HTR-8/SVneo (cell line): ENCODE results near the gene VSNL1.
"Not testable (repeated sequence)": the region's sequence is repeated elsewhere in the genome, so short reads cannot be mapped to it uniquely, and the experiment has no call there.

ENCODE experiments used
- DNase-seq: peaks from one replicate; pipeline ENCODE4 v3.0.0; 2011; ENCODE audit warnings: low spot score, mixed read lengths; ENCODE audit not compliant: insufficient read length
- FAIRE-seq: peaks from 2 replicates; lab custom pipeline; 2011; peaks lifted over from hg19 to GRCh38; lab: Jason Lieb, UNC

VSNL1 gene

GRCh38 chr2:17540813-17541530, 476 bp downstream of the VSNL1 start:
- DNase-seq (no peak), FAIRE-seq (no peak)

- FAIRE-seq (no peak), DNase-seq (no peak)
These were observed 1.0 kb downstream of the VSNL1 start for GRCh38 chr2:17541531-17541950.

GRCh38 chr2:17542471-17542870, 2.0 kb downstream of the VSNL1 start:
- no peak for DNase-seq
- no peak for FAIRE-seq

- DNase-seq (no peak), FAIRE-seq (no peak)
These were observed 2.7 kb downstream of the VSNL1 start for GRCh38 chr2:17543131-17543660.

DNA sequence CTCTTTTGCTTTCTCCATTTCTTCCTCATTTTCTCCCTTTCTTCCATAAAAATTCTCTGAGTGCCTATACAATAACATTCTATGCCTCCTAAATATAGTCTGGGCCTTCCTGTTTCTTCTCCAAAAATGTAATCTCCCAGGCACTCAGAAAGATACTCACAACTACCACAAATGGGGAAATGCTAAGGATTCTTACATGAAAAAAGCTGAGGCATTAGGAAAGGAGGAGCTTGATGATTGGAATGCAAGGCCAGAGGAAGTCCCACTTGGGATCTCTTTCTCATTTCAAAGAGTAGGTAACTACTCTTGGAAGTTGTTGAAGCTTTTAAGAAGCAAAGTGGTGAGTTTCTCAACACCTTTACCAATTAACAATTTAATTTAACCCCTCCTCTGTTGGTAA, 3.4 kb downstream of the VSNL1 start:
- DNase-seq (no peak), FAIRE-seq (no peak)

GRCh38 chr2:17544256-17544655, 3.8 kb downstream of the VSNL1 start:
- FAIRE-seq: no peak
- DNase-seq: no peak

DNA sequence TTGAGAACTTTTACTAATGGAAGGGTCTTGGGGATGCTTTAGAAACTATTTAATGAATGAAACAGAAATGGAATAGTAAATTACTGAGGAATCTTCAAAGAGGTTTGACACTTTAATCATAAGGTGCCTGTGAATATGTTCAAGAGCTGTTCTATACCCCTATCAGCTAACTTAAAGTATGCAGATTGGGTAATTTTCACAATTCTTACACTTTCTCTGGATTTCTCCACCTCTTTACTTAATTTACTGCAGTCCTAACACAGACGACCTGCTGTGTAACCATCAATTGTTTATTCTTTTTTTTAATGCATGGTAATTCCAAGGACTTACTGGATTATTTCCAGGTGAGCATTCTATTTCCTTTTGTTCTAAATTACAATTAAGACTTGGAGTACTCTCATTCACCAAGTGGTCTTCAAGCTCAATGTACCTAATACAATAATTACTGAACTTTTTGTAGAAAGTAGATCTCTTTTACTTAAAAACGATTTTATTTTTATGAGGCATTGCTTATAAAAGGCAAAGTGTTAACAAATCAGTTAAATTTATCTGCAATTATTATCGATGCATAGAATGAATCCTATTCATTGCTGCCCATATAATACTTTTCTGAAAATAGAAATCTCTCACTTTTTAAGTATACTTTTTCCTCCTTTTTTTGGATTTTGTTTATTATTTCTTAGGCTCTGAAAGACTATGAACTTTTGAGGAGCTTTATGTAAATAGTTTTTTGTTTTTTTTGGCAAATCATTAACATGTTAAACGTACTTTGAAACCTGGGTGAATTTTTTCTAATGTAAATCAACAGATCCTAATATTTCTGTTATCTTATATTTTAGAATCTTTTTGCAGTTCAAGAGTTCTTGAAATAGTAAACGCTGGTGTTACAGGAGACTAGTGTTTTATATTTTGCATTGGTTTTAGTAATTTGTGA, 5.5 kb downstream of the VSNL1 start:
- no peak for FAIRE-seq
- DNase-seq: no peak

DNA sequence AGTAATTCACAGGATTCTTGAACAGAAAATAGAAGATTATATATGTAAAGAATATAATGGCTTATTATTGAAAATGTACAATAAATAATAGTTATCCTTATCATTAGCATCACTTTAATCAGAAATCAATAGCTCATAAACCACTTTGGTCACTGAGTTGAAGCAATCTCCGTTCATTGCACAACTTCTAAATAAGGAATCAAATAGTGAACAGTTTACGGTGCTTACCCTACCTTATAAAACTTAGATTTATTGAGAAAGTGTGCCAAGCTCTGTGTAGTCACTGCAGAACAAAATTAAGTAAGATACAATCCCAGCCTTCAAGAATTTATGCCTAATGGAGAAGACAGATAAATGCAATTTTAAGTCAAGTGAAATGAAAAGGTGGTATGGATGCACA, 6.7 kb downstream of the VSNL1 start:
- DNase-seq: no peak
- FAIRE-seq: no peak

DNA sequence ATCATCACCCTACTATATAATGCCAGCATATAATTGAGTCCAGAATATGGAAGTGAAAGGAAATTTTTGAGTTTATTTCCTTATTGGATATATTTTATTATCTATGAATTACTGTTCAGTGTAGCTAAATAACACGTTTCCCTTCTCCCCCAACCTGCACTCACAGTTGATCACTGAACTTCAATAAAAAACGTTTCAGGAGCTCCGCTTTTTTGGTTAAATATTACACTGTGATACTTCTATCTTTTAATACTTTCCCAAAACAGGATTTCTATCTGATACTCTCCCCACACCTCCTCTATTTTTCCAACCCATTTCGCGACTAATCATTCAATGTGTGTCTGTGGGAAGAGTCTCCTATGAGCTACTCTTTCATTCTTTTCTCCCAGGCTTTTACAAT, 7.2 kb downstream of the VSNL1 start:
- FAIRE-seq (no peak), DNase-seq (no peak)

DNA sequence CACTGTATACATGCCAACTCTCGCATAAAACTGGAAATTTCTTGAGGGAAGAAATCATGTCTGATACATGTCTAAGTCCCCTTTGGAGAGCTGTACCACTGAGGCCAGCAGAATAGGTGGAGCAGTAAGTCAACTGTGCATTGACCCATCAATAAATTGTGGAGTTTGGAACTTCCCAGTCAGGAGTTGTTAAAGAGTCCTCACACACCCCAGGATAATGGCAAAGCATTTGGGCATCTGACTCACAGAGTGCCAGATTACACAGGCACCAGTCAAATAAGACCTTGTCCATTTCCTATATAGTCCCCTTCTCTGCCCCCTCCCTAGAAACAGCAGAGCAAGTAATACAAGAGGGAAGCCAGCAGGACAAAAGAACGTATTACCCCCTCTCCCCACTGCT, 10.4 kb downstream of the VSNL1 start:
- FAIRE-seq (no peak), DNase-seq (no peak)

DNA sequence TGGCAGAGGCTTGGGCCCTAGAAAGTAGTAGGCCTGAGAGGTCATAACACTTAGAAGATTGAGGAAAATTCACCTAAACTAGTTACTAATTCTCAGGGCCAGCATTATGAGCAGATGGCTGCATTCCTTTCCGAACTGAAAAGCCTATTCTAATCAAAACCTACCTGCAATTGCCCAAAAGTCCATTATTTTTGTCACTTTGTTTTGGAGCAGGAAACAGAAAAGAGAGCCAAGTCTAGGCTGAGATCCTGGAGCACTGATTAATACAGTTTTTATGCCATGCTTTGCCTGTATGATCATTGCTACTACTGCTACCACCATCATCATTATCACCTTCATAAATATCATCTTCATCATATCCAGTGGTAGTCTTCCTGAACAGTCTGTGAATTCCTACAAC, 14.7 kb downstream of the VSNL1 start:
- DNase-seq (no peak), FAIRE-seq (no peak)

DNA sequence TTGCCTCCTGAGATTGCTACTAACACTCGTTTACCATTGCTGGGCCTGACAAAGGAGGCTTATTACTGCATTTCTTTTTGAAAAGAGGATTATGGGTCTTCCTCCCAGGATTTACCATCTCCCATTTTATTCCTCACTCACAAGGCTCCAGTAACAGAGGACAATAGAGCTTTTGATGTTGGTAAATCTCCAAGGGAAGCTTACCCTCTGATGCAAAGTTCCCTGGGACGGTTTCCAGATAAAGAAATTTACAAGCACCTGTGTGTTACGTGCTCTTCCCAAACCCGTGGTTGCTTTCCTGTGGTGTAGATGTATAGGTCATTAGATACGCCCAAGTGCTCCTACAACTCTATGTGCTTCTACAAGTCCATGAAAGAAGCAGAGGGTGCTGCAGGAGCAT, 17.1 kb downstream of the VSNL1 start:
- FAIRE-seq (no peak), DNase-seq (no peak)

DNA sequence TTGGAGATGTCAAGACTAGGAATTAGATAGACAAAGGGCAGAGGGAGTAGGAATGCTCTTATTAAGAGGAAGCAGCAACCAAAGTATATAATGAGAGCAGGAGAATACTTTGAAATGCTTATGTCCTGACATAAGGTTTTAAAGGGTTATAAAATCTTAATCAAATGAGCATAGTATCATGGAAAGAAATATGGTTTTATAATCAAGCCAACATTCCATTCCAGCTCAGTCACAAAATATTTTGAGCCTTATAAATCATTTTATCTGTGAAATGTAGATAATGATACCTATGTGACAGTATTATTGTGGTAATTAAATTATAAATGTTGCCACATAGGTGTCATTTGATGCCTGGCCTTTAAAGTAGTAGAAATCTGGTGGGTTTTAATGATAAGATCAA, 17.6 kb downstream of the VSNL1 start:
- FAIRE-seq: no peak

DNA sequence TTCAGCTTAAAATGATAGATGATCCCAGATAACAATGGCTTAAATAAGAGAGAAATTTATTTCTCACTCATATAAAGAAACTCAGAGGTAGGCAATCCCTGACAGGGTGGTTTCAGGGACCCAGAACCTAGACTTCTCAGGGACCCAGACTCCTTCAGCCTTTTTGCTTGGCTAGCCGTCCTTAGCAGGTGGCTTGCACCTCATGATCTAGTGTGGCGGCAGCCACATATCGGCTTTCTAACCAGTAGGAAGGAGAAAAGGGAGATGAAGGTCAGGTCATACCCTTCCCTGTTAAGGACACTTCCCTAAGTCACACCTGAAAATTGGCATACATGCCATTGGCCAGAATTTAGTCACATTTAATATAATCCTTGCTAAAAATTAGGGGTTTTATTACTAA, 18.4 kb downstream of the VSNL1 start:
- no peak for FAIRE-seq

More for the DNA sequence above, 17.6 kb downstream of the VSNL1 start:
- DNase-seq: no peak

DNA sequence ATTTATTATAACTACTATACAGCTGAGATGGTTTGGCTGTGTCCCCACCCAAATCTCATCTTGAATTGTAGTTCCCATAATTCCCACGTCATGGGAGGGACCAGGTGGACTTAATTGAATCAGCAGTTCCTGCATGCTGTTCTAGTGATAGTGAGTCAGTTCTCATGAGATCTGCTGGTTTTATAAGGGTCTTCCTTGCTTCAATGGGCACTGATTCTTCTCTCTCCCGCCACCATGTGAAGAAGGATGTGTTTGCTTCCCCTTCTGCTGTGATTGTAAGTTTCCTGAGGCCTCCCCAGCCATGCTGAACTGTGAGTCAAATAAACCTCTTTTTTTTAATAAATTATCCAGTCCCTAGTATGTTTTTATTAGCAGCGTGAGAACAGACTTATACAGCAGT, 25.2 kb downstream of the VSNL1 start:
- not testable (repeated sequence) for FAIRE-seq, DNase-seq

More for the DNA sequence above, 18.4 kb downstream of the VSNL1 start:
- no peak for DNase-seq

GRCh38 chr2:17571681-17572080, 31.2 kb downstream of the VSNL1 start:
- FAIRE-seq (no peak), DNase-seq (no peak)

DNA sequence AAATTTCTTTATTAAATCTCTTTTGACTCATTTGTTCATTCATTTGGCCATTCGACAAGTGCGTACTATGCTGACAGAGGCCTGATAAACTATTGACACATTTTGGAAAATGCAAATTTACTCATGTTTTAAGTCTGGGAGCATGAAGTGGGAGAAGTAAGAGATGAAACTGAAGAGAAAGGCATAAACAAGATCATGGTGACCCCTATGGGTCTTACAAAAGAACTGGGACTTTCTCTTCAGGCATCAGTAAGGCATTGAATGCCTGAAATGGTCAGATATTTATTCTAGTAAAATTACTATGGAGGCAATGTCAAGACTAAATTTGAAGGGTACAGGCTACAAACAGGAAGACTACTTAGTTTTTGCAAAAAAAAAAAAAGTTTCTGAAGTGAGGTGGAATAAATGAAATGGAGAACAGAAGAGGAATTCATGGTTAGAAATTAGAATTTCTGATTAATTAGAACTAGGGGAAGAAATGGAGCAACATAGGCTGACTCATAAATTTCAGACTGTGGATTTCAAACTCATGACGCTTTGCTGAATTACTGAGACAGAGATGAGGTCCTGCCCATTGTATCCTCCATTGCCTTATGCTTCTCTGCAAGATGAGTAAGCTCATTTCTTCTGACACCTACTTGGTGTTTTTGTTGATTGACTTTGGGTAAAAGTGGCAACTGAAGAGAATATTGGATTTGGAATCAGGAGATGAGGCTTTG, 32.7 kb downstream of the VSNL1 start:
- no peak for FAIRE-seq
- no peak for DNase-seq

- no peak for FAIRE-seq
- DNase-seq: no peak
These were observed 33.3 kb downstream of the VSNL1 start for GRCh38 chr2:17573804-17574175.

DNA sequence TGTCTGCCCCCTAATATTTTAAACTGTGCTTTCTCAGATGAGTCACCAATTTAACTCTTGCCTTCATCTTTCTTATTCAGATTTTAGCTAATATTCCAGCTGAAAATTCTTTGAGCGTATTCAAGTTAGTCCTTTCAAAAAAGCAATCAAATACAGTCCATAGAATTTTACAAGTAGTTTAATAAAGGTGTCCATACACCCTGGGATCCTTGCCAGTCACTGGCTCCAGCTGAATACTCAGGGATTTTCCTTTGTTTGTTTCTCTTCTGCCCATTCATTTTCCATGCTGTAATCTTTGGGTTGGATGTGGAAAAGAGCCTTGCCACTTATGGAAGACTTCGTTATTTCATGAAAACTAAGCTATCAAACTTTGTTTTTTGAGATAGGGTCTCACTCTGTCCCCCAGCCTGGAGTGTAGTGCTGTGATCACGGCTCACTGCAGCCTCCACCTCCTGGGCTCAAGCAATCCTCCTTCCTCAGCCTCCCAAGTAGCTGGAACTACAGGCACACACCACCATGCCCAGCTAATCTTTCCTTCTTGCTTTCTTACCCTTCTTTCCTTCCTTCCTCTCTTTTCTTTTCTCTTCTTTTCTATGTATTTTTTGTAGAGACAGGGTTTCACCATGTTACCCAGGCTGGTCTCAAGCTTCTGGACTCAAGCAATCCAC, 34.0 kb downstream of the VSNL1 start:
- DNase-seq: no peak
- FAIRE-seq: no peak

DNA sequence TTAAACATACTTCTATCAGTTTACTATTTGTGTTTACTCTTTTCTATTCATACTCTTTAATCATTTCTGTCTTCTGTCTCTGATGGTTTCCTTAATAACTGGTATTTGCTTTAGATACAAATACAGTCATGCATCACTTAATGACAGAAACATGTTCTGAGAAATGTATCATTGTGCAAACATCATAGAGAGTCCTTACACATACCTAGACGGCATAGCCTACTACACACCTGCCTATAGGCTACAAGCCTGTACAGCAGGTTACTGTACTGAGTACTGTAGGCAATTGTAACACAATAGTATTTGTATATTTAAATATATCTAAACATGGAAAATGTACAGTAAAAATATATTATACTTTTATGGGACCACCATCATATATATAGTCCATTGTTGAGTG, 36.3 kb downstream of the VSNL1 start:
- no peak for FAIRE-seq
- DNase-seq: no peak
